K562 (cell line): ENCODE data around the gene CHD8. TPM values are rescaled to one million over a fixed set of nuclear protein-coding genes. Genes with fewer than 3 reads are reported as not detected.

Source experiments
- ATAC-seq: fragments of 200-7000 bp; cut with Tn5 transposase; 3 replicates; pipeline ENCODE4 v1.9.1; 2020; ENCODE audit warnings: moderate library complexity
- BruUV-seq: library from RNA; stranded (reverse); fragments of 400-500 nt; replicated peaks from 2 replicates; lab custom pipeline; 2021; lab: Mats Ljungman, UMichigan
- CTCF ChIA-PET: fragments of 300-600 bp; formaldehyde crosslinking; extraction: SDS; loops from one replicate; lab custom pipeline; 2021; ENCODE audit warnings: low intra/inter-chr PET ratio; lab: Yijun Ruan, JAX
- POLR2A ChIA-PET: fragments of 300-600, 350-650 bp; sonication (Branson Sonifier 250); formaldehyde crosslinking; extraction: SDS; loops from one replicate; lab custom pipeline; 2021; ENCODE audit warnings: antibody characterized with exemption, inconsistent platforms; lab: Yijun Ruan, JAX
- DNase-seq, 4 experiments: peaks; one replicate each; pipeline versions ENCODE4 v3.0.0 to v3.0.0-alpha.2; 2011 to 2018; ENCODE audit warnings: low spot score in 3 of 4, mixed read lengths in 3 of 4; ENCODE audit errors: extremely low read depth in 1 of 4
- FAIRE-seq: peaks from 2 replicates; lab custom pipeline; 2011; peaks lifted over from hg19 to GRCh38; lab: Jason Lieb, UNC
- H2AFZ ChIP-seq: 2 replicates; pipeline ENCODE4 v1.6.0; 2011; ENCODE audit warnings: low read depth, low read length, control low read depth, inconsistent platforms
- H3K27ac ChIP-seq: fragments of 200-600 bp; 3 replicates; pipeline ENCODE4 v1.8.0; 2011; ENCODE audit warnings: low read depth, mild to moderate bottlenecking, control low read depth, inconsistent platforms, low read length, moderate library complexity, mixed read lengths; ENCODE audit errors: extremely low read depth
- H3K27me3 ChIP-seq, 2 experiments: fragments of 300-600 bp in 1 of 2; 2 replicates in 1 of 2; 3 replicates in 1 of 2; pipeline versions ENCODE4 v1.6.0 to v1.8.0; 2011; ENCODE audit warnings: inconsistent platforms in 2 of 2, low read length in 2 of 2, mild to moderate bottlenecking in 1 of 2, mixed read lengths in 1 of 2, moderate library complexity in 1 of 2; ENCODE audit not compliant: control insufficient read depth in 2 of 2, insufficient read depth in 2 of 2
- H3K36me3 ChIP-seq: fragments of 300-600 bp; 3 replicates; pipeline ENCODE4 v1.8.0; 2011; ENCODE audit warnings: mild to moderate bottlenecking, low read length, inconsistent platforms; ENCODE audit not compliant: control insufficient read depth, insufficient read depth
- H3K4me1 ChIP-seq, 2 experiments: fragments of 200-600 bp in 1 of 2; replicated peaks in 1 of 2; 2 replicates in 1 of 2; 3 replicates in 1 of 2; pipeline versions ENCODE4 v1.5.1 to v1.8.0; 2011; ENCODE audit warnings: inconsistent platforms in 2 of 2, low read length in 2 of 2, mild to moderate bottlenecking in 1 of 2, mixed read lengths in 1 of 2, moderate library complexity in 1 of 2; ENCODE audit not compliant: control insufficient read depth in 2 of 2, insufficient read depth in 2 of 2
- H3K4me2 ChIP-seq: 2 replicates; pipeline ENCODE4 v1.6.1; 2011; ENCODE audit warnings: low read length, control low read depth, inconsistent platforms, mixed read lengths; ENCODE audit not compliant: insufficient read depth
- H3K4me3 ChIP-seq: fragments of 200-600 bp; sonication (generic), shearing (Covaris generic); 2 replicates; pipeline ENCODE4 v1.5.1; 2016; ENCODE audit warnings: control low read depth, inconsistent platforms
- H3K79me2 ChIP-seq: fragments of 200-600 bp; 3 replicates; pipeline ENCODE4 v1.8.0; 2011; ENCODE audit warnings: low read length, inconsistent platforms; ENCODE audit not compliant: control insufficient read depth, insufficient read depth
- H3K9ac ChIP-seq, 2 experiments: 2 replicates each; pipeline versions ENCODE4 v1.6.0 to v1.6.1; 2011; ENCODE audit warnings: low read depth in 2 of 2, low read length in 2 of 2, control low read depth in 1 of 2, inconsistent platforms in 1 of 2, mild to moderate bottlenecking in 1 of 2, mixed read lengths in 1 of 2; ENCODE audit not compliant: insufficient read depth in 1 of 2
- H3K9me1 ChIP-seq: one replicate; pipeline ENCODE4 v1.6.0; 2011; ENCODE audit warnings: inconsistent platforms, mild to moderate bottlenecking, low read length, moderate library complexity; ENCODE audit not compliant: control insufficient read depth, insufficient read depth
- H3K9me3 ChIP-seq: replicated peaks from 2 replicates; pipeline ENCODE4 v1.5.1; 2011; ENCODE audit warnings: low read depth, low read length, inconsistent platforms; ENCODE audit not compliant: control insufficient read depth, insufficient read depth
- H4K20me1 ChIP-seq: replicated peaks from 2 replicates; pipeline ENCODE4 v1.6.1; 2011; ENCODE audit warnings: low read length, inconsistent platforms, mixed read lengths; ENCODE audit not compliant: control insufficient read depth, insufficient read depth
- BRCA1 ChIP-seq, 2 experiments: fragments of 450-650 bp in 1 of 2; sonication (generic) in 1 of 2; formaldehyde crosslinking in 1 of 2; IDR thresholded peaks; 2 replicates each; pipeline versions ENCODE4 v1.5.0 to v1.6.1; 2017 to 2020; ENCODE audit warnings: mild to moderate bottlenecking in 1 of 2, missing genetic modification reagents in 1 of 2
- HMGN3 ChIP-seq: IDR thresholded peaks from 2 replicates; pipeline ENCODE4 v1.6.1; 2011; ENCODE audit warnings: borderline replicate concordance, low read depth, mild to moderate bottlenecking, mixed read lengths, low read length; ENCODE audit not compliant: insufficient read length; ENCODE audit errors: extremely low read depth
- RNF2 ChIP-seq: sonication (generic); IDR thresholded peaks from 2 replicates; pipeline ENCODE4 v1.6.1; 2016
- ZBTB11 ChIP-seq, 3 experiments: fragments of 200-800 bp in 1 of 3; fragments of 250-450 bp in 1 of 3; fragments of 450-650 bp in 1 of 3; sonication (Bioruptor Pico) in 1 of 3; sonication (Bioruptor generic) in 1 of 3; formaldehyde crosslinking in 1 of 3; IDR thresholded peaks; 2 replicates each; pipeline versions ENCODE4 v1.6.1 to v1.8.0; 2016 to 2022; ENCODE audit warnings: mild to moderate bottlenecking in 2 of 3, missing genetic modification characterization in 2 of 3, missing compliant biosample characterization in 1 of 3, moderate library complexity in 1 of 3
- ZC3H11A ChIP-seq: IDR thresholded peaks from 2 replicates; pipeline ENCODE4 v1.6.1; 2012; ENCODE audit warnings: low read depth, low read length, improper control_type of control experiment
- ZNF644 ChIP-seq: fragments of 200-800 bp; sonication (Bioruptor generic); IDR thresholded peaks from 2 replicates; pipeline ENCODE4 v1.6.1; 2016; ENCODE audit warnings: low read depth, missing genetic modification characterization, missing compliant biosample characterization
- WGBS: fragments of 100-300 bp; shearing (Covaris generic); methylation state at CpG from one replicate; pipeline ENCODE4 v1.1.6; 2016; ENCODE audit warnings: low coverage, mixed read lengths; ENCODE audit not compliant: insufficient coverage; ENCODE audit errors: missing lambda C conversion rate; 5-methylcytosine and 5-hydroxymethylcytosine counted together
- in situ Hi-C: fragments of 300-500 bp; cut with MboI; formaldehyde crosslinking; loops from 4 replicates; pipeline ENCODE4 v1.15.0; 2018; ENCODE audit warnings: inconsistent platforms, mixed read lengths
- intact Hi-C: fragments of 100-400 bp; cut with micrococcal nuclease; formaldehyde crosslinking; loops from 2 replicates; pipeline ENCODE4 v1.14.2; 2022
- polyA plus RNA-seq, 8 experiments: library from polyadenylated mRNA; depleted of rRNA in 4 of 8; stranded (reverse) in 5 of 8; unstranded in 3 of 8; fragments of >200 nt; fragmentation: Nextera tagmentation in 2 of 8; fragmentation: Illumina TruSeq in 1 of 8; extraction: Ambion mirVana in 2 of 8; extraction: Trizol in 1 of 8; gene quantifications; 2 replicates each; pipeline versions ENCODE4 v1.2.1 to v1.2.3, GENCODE V29; 2011 to 2014; ENCODE audit warnings: inconsistent platforms in 1 of 8, missing spikeins in 1 of 8
- total RNA-seq, 7 experiments: library from RNA; depleted of rRNA in 6 of 7; stranded (reverse); fragments of >200 nt in 6 of 7; fragmentation: Illumina TruSeq in 2 of 7; extraction: Trizol in 2 of 7; gene quantifications; 2 replicates each; pipeline versions ENCODE4 v1.2.1 to v1.2.3, GENCODE V29; 2011 to 2021; ENCODE audit warnings: low replicate concordance in 1 of 7
- TF ChIP-seq, protein P1 (sequence below), 2 experiments: IDR thresholded peaks in 1 of 2; conservative IDR thresholded peaks in 1 of 2; 2 replicates each; pipeline ENCODE4 v1.6.1; 2016; ENCODE audit warnings: low read depth in 2 of 2, mild to moderate bottlenecking in 1 of 2, missing compliant biosample characterization in 1 of 2, missing genetic modification characterization in 1 of 2, moderate library complexity in 1 of 2
- TF ChIP-seq, protein P2 (sequence below): fragments of 450-650 bp; IDR thresholded peaks from 2 replicates; pipeline ENCODE4 v1.6.1; 2017; ENCODE audit warnings: mild to moderate bottlenecking, moderate library complexity
- TF ChIP-seq, protein P3 (sequence below): sonication (generic); formaldehyde crosslinking; IDR thresholded peaks from 2 replicates; pipeline ENCODE4 v1.8.1; 2022; ENCODE audit warnings: missing genetic modification reagents

Gene CHD8
- total and polyA plus RNA-seq, 9 of the 15 experiments (the other 6 are each of a cell fraction or from before 2014, with no cell fraction given) = 11.1 to 51.2 (median 32.8) TPM

DNA sequence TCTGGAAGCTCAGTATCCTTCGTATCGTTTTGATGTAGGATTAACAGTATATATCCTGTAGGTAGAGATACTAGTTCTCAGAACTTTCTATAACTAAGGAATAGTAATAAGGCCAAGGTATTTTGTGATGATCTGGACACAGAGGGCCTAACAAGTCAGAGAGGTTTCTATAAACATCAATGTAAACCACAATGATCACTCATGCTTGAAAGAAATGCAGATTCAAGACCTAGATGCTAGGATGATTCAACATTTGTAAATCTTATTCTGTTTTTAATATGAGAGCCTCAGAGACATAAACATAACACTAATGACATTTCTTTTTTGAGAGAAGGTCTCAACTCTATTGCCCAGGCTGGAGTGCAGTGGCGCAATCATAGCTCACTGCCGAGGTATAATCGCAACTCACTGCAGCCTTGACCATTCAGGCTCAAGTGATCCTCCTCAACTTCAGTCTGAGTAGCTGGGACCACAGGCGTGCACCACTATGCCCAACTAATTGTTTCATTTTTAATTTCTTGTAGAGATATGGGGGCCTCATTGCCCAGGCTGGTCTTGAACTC, 88.3 kb downstream of the CHD8 start:
- no peaks in the 10 kb centered on the region for H3K4me1 ChIP-seq
- no peak overlapping the region for H2AFZ ChIP-seq
- DNase-seq (no peak), ATAC-seq (no peak), FAIRE-seq (no peak)
- H3K9me1 ChIP-seq = no peaks in the 10 kb centered on the region
- 100% methylated on average over 6 of the region's 6 CpGs for WGBS
- CTCF ChIA-PET = no interaction called here
- in situ Hi-C loops (no loop called here), intact Hi-C loops (no loop called here)
- TF ChIP-seq, protein P1, sequence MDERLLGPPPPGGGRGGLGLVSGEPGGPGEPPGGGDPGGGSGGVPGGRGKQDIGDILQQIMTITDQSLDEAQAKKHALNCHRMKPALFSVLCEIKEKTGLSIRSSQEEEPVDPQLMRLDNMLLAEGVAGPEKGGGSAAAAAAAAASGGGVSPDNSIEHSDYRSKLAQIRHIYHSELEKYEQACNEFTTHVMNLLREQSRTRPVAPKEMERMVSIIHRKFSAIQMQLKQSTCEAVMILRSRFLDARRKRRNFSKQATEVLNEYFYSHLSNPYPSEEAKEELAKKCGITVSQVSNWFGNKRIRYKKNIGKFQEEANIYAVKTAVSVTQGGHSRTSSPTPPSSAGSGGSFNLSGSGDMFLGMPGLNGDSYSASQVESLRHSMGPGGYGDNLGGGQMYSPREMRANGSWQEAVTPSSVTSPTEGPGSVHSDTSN (CRISPR knock-in tag; IDR thresholded peaks at IDR 0.05; ENCODE audit: low read depth) = no peak
- TF ChIP-seq, protein P1 (tag; conservative IDR thresholded peaks at IDR 0.05; ENCODE audit: low read depth) = no peak
- TF ChIP-seq ZBTB11 (CRISPR knock-in tag; IDR thresholded peaks at IDR 0.05) (no peak), RNF2 (no peak), BRCA1 (IDR thresholded peaks at IDR 0.05) (no peak), BRCA1 (CRISPR knock-in tag; IDR thresholded peaks at IDR 0.05) (no peak), ZNF644 (tag) (no peak), ZC3H11A (no peak), HMGN3 (no peak)
- TF ChIP-seq, protein P2, sequence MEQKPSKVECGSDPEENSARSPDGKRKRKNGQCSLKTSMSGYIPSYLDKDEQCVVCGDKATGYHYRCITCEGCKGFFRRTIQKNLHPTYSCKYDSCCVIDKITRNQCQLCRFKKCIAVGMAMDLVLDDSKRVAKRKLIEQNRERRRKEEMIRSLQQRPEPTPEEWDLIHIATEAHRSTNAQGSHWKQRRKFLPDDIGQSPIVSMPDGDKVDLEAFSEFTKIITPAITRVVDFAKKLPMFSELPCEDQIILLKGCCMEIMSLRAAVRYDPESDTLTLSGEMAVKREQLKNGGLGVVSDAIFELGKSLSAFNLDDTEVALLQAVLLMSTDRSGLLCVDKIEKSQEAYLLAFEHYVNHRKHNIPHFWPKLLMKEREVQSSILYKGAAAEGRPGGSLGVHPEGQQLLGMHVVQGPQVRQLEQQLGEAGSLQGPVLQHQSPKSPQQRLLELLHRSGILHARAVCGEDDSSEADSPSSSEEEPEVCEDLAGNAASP = no peak
- TF ChIP-seq, protein P3, sequence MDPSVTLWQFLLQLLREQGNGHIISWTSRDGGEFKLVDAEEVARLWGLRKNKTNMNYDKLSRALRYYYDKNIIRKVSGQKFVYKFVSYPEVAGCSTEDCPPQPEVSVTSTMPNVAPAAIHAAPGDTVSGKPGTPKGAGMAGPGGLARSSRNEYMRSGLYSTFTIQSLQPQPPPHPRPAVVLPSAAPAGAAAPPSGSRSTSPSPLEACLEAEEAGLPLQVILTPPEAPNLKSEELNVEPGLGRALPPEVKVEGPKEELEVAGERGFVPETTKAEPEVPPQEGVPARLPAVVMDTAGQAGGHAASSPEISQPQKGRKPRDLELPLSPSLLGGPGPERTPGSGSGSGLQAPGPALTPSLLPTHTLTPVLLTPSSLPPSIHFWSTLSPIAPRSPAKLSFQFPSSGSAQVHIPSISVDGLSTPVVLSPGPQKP = no peak
- H3K4me2 ChIP-seq = no peak overlapping the region
- BruUV-seq = no TSS peak
- H3K27ac ChIP-seq = no peak overlapping the region
- H4K20me1 ChIP-seq = no peaks in the 10 kb centered on the region
- H3K27me3 ChIP-seq = no peaks in the 10 kb centered on the region
- POLR2A ChIA-PET = interaction anchor here (0.6 to 1.2 kb wide), 2 partner anchors 10 to 414 kb away, joined by 3 to 4 read pairs; no protein-coding TSS in a partner anchor
- no peak overlapping the region for H3K4me3 ChIP-seq
- H3K9me3 ChIP-seq = no peaks in the 10 kb centered on the region
- H3K79me2 ChIP-seq = no peaks in the 10 kb centered on the region
- H3K36me3 ChIP-seq = peaks cover 99% of the 10 kb centered on the region
- no peak overlapping the region for H3K9ac ChIP-seq
